GM23338 (cell line): ENCODE results near the gene CASKIN2.

Experiments used
- EZH2 ChIP-seq: fragments of 200-600 bp; sonication (generic); IDR thresholded peaks from one replicate; pipeline ENCODE4 v1.8.0; 2017; ENCODE audit warnings: antibody characterized with exemption, mild to moderate bottlenecking, low read depth; ENCODE audit not compliant: unreplicated experiment
- EZH2phosphoT487 ChIP-seq: fragments of 200-600 bp; sonication (generic); IDR thresholded peaks from one replicate; pipeline ENCODE4 v1.8.1; 2018; ENCODE audit warnings: antibody characterized with exemption; ENCODE audit not compliant: unreplicated experiment
- JUNB ChIP-seq: IDR thresholded peaks from one replicate; pipeline ENCODE4 v1.6.1; 2016; ENCODE audit warnings: antibody characterized with exemption; ENCODE audit not compliant: unreplicated experiment
- NANOG ChIP-seq: IDR thresholded peaks from 2 replicates; pipeline ENCODE4 v1.6.1; 2016; ENCODE audit warnings: antibody characterized with exemption, borderline replicate concordance
- POLR2AphosphoS5 ChIP-seq: IDR thresholded peaks from 2 replicates; pipeline ENCODE4 v1.6.1; 2016; ENCODE audit warnings: antibody characterized with exemption, low read depth
- STAT1 ChIP-seq: IDR thresholded peaks from one replicate; pipeline ENCODE4 v1.6.1; 2016; ENCODE audit warnings: antibody characterized with exemption; ENCODE audit not compliant: unreplicated experiment
- TF ChIP-seq, protein P1 (sequence below), 2 experiments: fragments of 200-600 bp in 1 of 2; sonication (generic) in 1 of 2; conservative IDR thresholded peaks; 2 replicates each; pipeline versions ENCODE4 v1.5.1 to v1.6.1; 2016 to 2017; ENCODE audit warnings: antibody characterized with exemption in 2 of 2, low read depth in 2 of 2, mild to moderate bottlenecking in 2 of 2, moderate library complexity in 1 of 2
- TF ChIP-seq, protein P2 (sequence below): IDR thresholded peaks from one replicate; pipeline ENCODE4 v1.6.1; 2018; ENCODE audit warnings: antibody characterized with exemption; ENCODE audit not compliant: unreplicated experiment

- TF ChIP-seq, protein P1, sequence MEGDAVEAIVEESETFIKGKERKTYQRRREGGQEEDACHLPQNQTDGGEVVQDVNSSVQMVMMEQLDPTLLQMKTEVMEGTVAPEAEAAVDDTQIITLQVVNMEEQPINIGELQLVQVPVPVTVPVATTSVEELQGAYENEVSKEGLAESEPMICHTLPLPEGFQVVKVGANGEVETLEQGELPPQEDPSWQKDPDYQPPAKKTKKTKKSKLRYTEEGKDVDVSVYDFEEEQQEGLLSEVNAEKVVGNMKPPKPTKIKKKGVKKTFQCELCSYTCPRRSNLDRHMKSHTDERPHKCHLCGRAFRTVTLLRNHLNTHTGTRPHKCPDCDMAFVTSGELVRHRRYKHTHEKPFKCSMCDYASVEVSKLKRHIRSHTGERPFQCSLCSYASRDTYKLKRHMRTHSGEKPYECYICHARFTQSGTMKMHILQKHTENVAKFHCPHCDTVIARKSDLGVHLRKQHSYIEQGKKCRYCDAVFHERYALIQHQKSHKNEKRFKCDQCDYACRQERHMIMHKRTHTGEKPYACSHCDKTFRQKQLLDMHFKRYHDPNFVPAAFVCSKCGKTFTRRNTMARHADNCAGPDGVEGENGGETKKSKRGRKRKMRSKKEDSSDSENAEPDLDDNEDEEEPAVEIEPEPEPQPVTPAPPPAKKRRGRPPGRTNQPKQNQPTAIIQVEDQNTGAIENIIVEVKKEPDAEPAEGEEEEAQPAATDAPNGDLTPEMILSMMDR (conservative IDR thresholded peaks at IDR 0.05; ENCODE audit: low read depth in 2 of 2) = no peak
- TF ChIP-seq NANOG = no peak
- TF ChIP-seq JUNB = no peak
- TF ChIP-seq EZH2phosphoT487 = no peak
- TF ChIP-seq POLR2AphosphoS5 = no peak
- no peak for TF ChIP-seq EZH2
- TF ChIP-seq, protein P2, sequence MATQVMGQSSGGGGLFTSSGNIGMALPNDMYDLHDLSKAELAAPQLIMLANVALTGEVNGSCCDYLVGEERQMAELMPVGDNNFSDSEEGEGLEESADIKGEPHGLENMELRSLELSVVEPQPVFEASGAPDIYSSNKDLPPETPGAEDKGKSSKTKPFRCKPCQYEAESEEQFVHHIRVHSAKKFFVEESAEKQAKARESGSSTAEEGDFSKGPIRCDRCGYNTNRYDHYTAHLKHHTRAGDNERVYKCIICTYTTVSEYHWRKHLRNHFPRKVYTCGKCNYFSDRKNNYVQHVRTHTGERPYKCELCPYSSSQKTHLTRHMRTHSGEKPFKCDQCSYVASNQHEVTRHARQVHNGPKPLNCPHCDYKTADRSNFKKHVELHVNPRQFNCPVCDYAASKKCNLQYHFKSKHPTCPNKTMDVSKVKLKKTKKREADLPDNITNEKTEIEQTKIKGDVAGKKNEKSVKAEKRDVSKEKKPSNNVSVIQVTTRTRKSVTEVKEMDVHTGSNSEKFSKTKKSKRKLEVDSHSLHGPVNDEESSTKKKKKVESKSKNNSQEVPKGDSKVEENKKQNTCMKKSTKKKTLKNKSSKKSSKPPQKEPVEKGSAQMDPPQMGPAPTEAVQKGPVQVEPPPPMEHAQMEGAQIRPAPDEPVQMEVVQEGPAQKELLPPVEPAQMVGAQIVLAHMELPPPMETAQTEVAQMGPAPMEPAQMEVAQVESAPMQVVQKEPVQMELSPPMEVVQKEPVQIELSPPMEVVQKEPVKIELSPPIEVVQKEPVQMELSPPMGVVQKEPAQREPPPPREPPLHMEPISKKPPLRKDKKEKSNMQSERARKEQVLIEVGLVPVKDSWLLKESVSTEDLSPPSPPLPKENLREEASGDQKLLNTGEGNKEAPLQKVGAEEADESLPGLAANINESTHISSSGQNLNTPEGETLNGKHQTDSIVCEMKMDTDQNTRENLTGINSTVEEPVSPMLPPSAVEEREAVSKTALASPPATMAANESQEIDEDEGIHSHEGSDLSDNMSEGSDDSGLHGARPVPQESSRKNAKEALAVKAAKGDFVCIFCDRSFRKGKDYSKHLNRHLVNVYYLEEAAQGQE = no peak
- TF ChIP-seq STAT1 = no peak
These were observed 44.1 kb downstream of the CASKIN2 start for GRCh38 chr17:75471207-75471606.
